Vagina (tissue), 2 donors: ENCODE data around the gene PER3.

Source experiments
- POLR2A ChIP-seq, 2 donors: fragments of 450-650 bp; IDR thresholded peaks; one replicate each; pipeline ENCODE4 v1.6.1; 2017; ENCODE audit warnings: antibody characterized with exemption in 2 of 2, mild to moderate bottlenecking in 2 of 2, moderate library complexity in 2 of 2
- POLR2AphosphoS5 ChIP-seq, 2 donors: sonication (generic); formaldehyde crosslinking; IDR thresholded peaks; one replicate each; pipeline ENCODE4 v1.9.0; 2017; ENCODE audit warnings: antibody characterized with exemption in 2 of 2, mild to moderate bottlenecking in 2 of 2, low read depth in 1 of 2; ENCODE audit not compliant: insufficient read depth in 1 of 2

DNA sequence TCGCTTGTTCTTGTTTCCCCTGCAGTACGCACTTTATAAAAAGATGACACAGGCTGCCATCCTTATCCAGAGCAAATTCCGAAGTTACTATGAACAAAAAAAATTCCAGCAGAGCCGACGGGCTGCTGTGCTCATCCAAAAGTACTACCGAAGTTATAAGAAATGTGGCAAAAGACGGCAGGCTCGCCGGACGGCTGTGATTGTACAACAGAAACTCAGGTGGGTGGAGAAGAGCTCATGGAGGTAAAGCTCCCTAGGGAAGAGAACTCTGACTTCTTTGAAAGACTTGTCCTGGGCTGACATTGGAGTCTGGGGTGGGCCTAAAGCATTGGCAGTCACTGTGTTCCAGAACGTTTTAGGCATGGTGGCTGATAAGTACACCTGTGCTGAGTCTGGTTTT lies 32.9 kb upstream of the PER3 start:
- TF ChIP-seq POLR2A (IDR thresholded peaks at IDR 0.05) (no peak), POLR2AphosphoS5 (IDR thresholded peaks at IDR 0.05; ENCODE audit: insufficient read depth in 1 of 2, low read depth in 1 of 2) (no peak)
